H1 (cell line): ENCODE data around the gene TBC1D22A.

Experiments used
- CHD2 ChIP-seq: IDR thresholded peaks from 2 replicates; pipeline ENCODE4 v1.6.1; 2012; ENCODE audit warnings: low read length, improper control_type of control experiment
- RXRA ChIP-seq: IDR thresholded peaks from 2 replicates; pipeline ENCODE4 v1.6.1; 2011; ENCODE audit warnings: low read depth, mild to moderate bottlenecking, low read length, moderate library complexity; ENCODE audit not compliant: insufficient read depth

DNA sequence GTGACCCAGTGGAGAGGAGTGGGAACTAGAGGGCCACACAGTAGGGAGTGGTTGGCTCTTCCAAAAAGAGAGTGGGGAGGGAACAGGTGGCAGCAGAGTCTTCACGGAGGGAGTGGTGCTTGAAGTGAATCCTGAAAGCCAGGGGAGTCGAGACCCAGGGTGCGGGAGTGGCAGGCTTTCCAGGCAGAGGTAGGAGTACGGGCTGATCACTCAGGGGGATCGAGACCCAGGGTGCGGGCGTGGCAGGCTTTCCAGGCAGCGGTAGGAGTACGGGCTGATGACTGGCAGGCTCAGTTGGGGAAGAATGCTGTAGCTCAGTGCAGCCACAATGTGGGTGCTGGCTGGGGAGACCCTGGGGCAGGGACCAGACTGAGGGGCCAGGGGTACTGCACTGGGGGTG lies 148.2 kb downstream of the TBC1D22A start:
- TF ChIP-seq CHD2 = no peak
- no peak for TF ChIP-seq RXRA
